DND-41 (cell line): ENCODE data around the gene UTP11.

Experiments
- CTCF ChIP-seq: IDR thresholded peaks from 2 replicates; pipeline ENCODE4 v1.5.1; 2012; ENCODE audit warnings: borderline replicate concordance, low read length, moderate library complexity, mild to moderate bottlenecking; ENCODE audit not compliant: poor library complexity, severe bottlenecking; ENCODE audit errors: extremely low read depth
- EZH2 ChIP-seq: IDR thresholded peaks from 3 replicates; pipeline ENCODE4 v1.6.1; 2012; ENCODE audit warnings: borderline replicate concordance, low read depth, mild to moderate bottlenecking, moderate library complexity, low read length, inconsistent platforms; ENCODE audit not compliant: severe bottlenecking

DNA sequence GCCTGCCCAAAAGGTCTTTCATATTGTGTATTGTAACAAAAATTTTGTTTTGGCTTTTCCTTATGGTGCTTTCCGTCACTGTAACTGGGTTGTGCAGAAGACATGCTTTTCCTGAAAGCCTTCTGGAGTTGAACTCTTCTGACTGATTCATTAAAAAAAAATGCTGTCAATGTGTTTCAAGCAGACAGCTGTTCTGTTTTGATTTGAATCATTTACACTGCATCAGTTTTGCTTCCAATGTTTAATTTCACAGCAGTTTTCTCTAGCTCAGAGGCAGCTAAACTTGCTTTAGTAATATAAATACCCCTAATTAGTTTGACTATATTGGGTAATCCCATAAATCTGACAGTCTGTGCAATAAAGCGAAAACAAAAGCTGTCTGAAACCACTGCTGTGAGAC, 7.9 kb downstream of the UTP11 start:
- TF ChIP-seq CTCF: no peak
- TF ChIP-seq EZH2: no peak
